ENCODE data around the gene SMIM45.
"Not testable (repeated sequence)": the region's sequence is repeated elsewhere in the genome, so short reads cannot be mapped to it uniquely, and the experiment has no call there.

Gene SMIM45

GRCh38 chr22:41934284-41935014 is 17.5 kb upstream of the SMIM45 start:
- DNase-seq (ENCODE audit: low spot score): no peak

- DNase-seq (ENCODE audit: low spot score): peak; percentile 31
Measured at GRCh38 chr22:41935015-41935351, 17.0 kb upstream of the SMIM45 start.

- no peak for DNase-seq (ENCODE audit: low spot score)
Measured at GRCh38 chr22:41935509-41935908, 16.4 kb upstream of the SMIM45 start.

GRCh38 chr22:41936894-41937169 is 15.1 kb upstream of the SMIM45 start:
- DNase-seq (ENCODE audit: low spot score): no peak

- peak; percentile 86 for DNase-seq (ENCODE audit: low spot score)
Measured at GRCh38 chr22:41939981-41940831, 11.7 kb upstream of the SMIM45 start.

GRCh38 chr22:41940832-41941765 is 10.9 kb upstream of the SMIM45 start:
- peak; percentile 86 for DNase-seq (ENCODE audit: low spot score)

- no peak for DNase-seq (ENCODE audit: low spot score)
Measured at GRCh38 chr22:41943661-41944209, 8.2 kb upstream of the SMIM45 start.

- DNase-seq (ENCODE audit: low spot score): peak; percentile 88
Measured at GRCh38 chr22:41946629-41947423, 5.1 kb upstream of the SMIM45 start, which contains the start of gene CENPM. CENPM (minus strand) TSS chr22:41947152; CDS start chr22:41947076, 76 bp downstream.

GRCh38 chr22:41947424-41948080 is 4.4 kb upstream of the SMIM45 start:
- no peak for DNase-seq (ENCODE audit: low spot score)

- no peak for DNase-seq (ENCODE audit: low spot score)
Measured at GRCh38 chr22:41948142-41948541, 3.8 kb upstream of the SMIM45 start.

- DNase-seq (ENCODE audit: low spot score): not testable (repeated sequence)
Measured at GRCh38 chr22:41948928-41949296, 3.0 kb upstream of the SMIM45 start.

GRCh38 chr22:41949297-41949965 is 2.5 kb upstream of the SMIM45 start:
- no peak for DNase-seq (ENCODE audit: low spot score)

GRCh38 chr22:41952713-41953112 is 763 bp downstream of the SMIM45 start:
- DNase-seq (ENCODE audit: low spot score): no peak

- no peak for DNase-seq (ENCODE audit: low spot score)
Measured at GRCh38 chr22:41957941-41958556, 6.1 kb downstream of the SMIM45 start.

- peak; percentile 83 for DNase-seq (ENCODE audit: low spot score)
Measured at GRCh38 chr22:41963453-41964111, 11.6 kb downstream of the SMIM45 start.

- DNase-seq (ENCODE audit: low spot score): no peak
Measured at GRCh38 chr22:41964112-41964491, 12.2 kb downstream of the SMIM45 start.

GRCh38 chr22:41966225-41966606 is 14.3 kb downstream of the SMIM45 start:
- DNase-seq (ENCODE audit: low spot score): no peak

GRCh38 chr22:41966607-41967240 is 14.8 kb downstream of the SMIM45 start:
- peak; percentile 90 for DNase-seq (ENCODE audit: low spot score)

GRCh38 chr22:41968601-41969000 is 16.7 kb downstream of the SMIM45 start:
- no peak for DNase-seq (ENCODE audit: low spot score)

Data from pons (tissue), 1 donor.